Activated CD8-positive, alpha-beta T cell treated with anti-CD3 and anti-CD28 coated beads for 36 hours (primary cell): ENCODE measurements around the gene NRL. TPM values are rescaled to one million over a fixed set of nuclear protein-coding genes. Genes with fewer than 3 reads are reported as not detected.
"Not testable (repeated sequence)": the region's sequence is repeated elsewhere in the genome, so short reads cannot be mapped to it uniquely, and the experiment has no call there.

Source experiments
- ATAC-seq: fragments of 200-7000 bp; cut with Tn5 transposase; one replicate; pipeline ENCODE4 v1.10.0; 2021; ENCODE audit warnings: mild to moderate bottlenecking, moderate library complexity
- CTCF ChIA-PET: fragments of 350-600 bp; sonication (Branson Sonifier 250); formaldehyde crosslinking; loops from one replicate; lab custom pipeline; 2021; ENCODE audit warnings: antibody characterized with exemption; lab: Charles Lee
- POLR2A ChIA-PET: fragments of 350-600 bp; sonication (Branson Sonifier 250); formaldehyde crosslinking; loops from one replicate; lab custom pipeline; 2021; ENCODE audit warnings: antibody characterized with exemption; lab: Charles Lee
- DNase-seq: peaks from one replicate; pipeline ENCODE4 v3.0.0-alpha.2; 2020
- H3K27ac Mint-ChIP-seq: one replicate; pipeline ENCODE4 v1.8.0; 2021; ENCODE audit warnings: mild to moderate bottlenecking, mixed read lengths
- H3K27me3 Mint-ChIP-seq: one replicate; pipeline ENCODE4 v1.8.0; 2021; ENCODE audit warnings: mixed read lengths
- H3K36me3 Mint-ChIP-seq: one replicate; pipeline ENCODE4 v1.8.0; 2021; ENCODE audit warnings: low read depth, mixed read lengths
- H3K4me1 Mint-ChIP-seq: one replicate; pipeline ENCODE4 v1.8.0; 2021; ENCODE audit warnings: low read depth, mixed read lengths
- H3K4me3 Mint-ChIP-seq: one replicate; pipeline ENCODE4 v1.8.0; 2021; ENCODE audit warnings: mild to moderate bottlenecking, moderate library complexity, mixed read lengths
- H3K9me3 Mint-ChIP-seq: one replicate; pipeline ENCODE4 v1.8.0; 2021; ENCODE audit warnings: mixed read lengths
- CTCF ChIP-seq: fragments of 200-600 bp; IDR thresholded peaks from one replicate; pipeline ENCODE4 v1.8.0; 2022; ENCODE audit warnings: antibody characterized with exemption, mild to moderate bottlenecking
- intact Hi-C: fragments of 100-400 bp; cut with micrococcal nuclease; formaldehyde crosslinking; loops from one replicate; pipeline ENCODE4 v1.10.0; 2022
- total RNA-seq, 2 experiments: library from RNA; stranded (reverse); gene quantifications; one replicate each; pipeline ENCODE4 v1.2.3, GENCODE V29; 2021

NRL gene
- total RNA-seq, 2 experiments from 2014 or later: 1.8 to 2.5 TPM

- CTCF ChIA-PET: interaction anchor here (0.7 to 10.8 kb wide), 40 partner anchors 8 to 319 kb away, joined by 3 to 218 read pairs (median 5); partner anchors contain the start of genes CARMIL3, CHMP4A, CIDEB and CPNE6
- intact Hi-C loops: loop anchor here (2.0 kb wide), 1 partner anchor 56 kb away; the partner anchor contains the start of gene CARMIL3
- Mint-ChIP-seq H3K4me3 (peak overlapping the region; percentile 60), H3K27me3 (no peaks in the 10 kb centered on the region), H3K4me1 (peaks cover 20% of the 10 kb centered on the region), H3K9me3 (no peaks in the 10 kb centered on the region), H3K36me3 (peaks cover 18% of the 10 kb centered on the region), H3K27ac (peak overlapping the region; percentile 99)
- POLR2A ChIA-PET: interaction anchor here (0.7 to 9.1 kb wide), 10 partner anchors 13 to 120 kb away, joined by 3 to 80 read pairs (median 4); partner anchors contain the start of genes DHRS4L2, IRF9, PCK2 and PSME1
- TF ChIP-seq CTCF: no peak
- peak; percentile 31 for ATAC-seq
- no peak for DNase-seq
These were observed 6.3 kb downstream of the NRL start for GRCh38 chr14:24108336-24108874.

- intact Hi-C loops: no loop called here
- Mint-ChIP-seq H3K4me3 (no peak overlapping the region), H3K9me3 (no peaks in the 10 kb centered on the region), H3K36me3 (peaks cover 31% of the 10 kb centered on the region), H3K27me3 (no peaks in the 10 kb centered on the region), H3K27ac (no peak overlapping the region), H3K4me1 (peaks cover 18% of the 10 kb centered on the region)
- ChIA-PET CTCF (interaction anchor here (0.9 to 10.8 kb wide), 10 partner anchors 11 to 72 kb away, joined by 3 to 218 read pairs (median 9); partner anchors contain the start of genes IRF9, PCK2, PSME2 and RNF31), POLR2A (interaction anchor here (1.0 to 9.1 kb wide), 4 partner anchors 9 to 54 kb away, joined by 3 to 80 read pairs (median 6); partner anchors contain the start of genes IRF9 and PCK2)
- no peak for ATAC-seq
- TF ChIP-seq CTCF: no peak
- no peak for DNase-seq
These were observed 8.0 kb downstream of the NRL start for GRCh38 chr14:24106672-24107271.

GRCh38 chr14:24105609-24106239 is 9.0 kb downstream of the NRL start:
- Mint-ChIP-seq H3K27ac (peak overlapping the region; percentile 39), H3K36me3 (peaks cover 38% of the 10 kb centered on the region)

GRCh38 chr14:24103451-24103850 is 11.3 kb downstream of the NRL start:
- no peak overlapping the region for H3K27ac Mint-ChIP-seq

More at GRCh38 chr14:24105609-24106239, 9.0 kb downstream of the NRL start:
- H3K4me3 Mint-ChIP-seq, H3K27me3 Mint-ChIP-seq, ATAC-seq, DNase-seq, intact Hi-C loops, H3K9me3 Mint-ChIP-seq: not testable (repeated sequence)
- peaks cover 18% of the 10 kb centered on the region for H3K4me1 Mint-ChIP-seq
- CTCF ChIA-PET: interaction anchor here (0.9 to 10.8 kb wide), 7 partner anchors 11 to 56 kb away, joined by 3 to 218 read pairs (median 14); partner anchors contain the start of genes IRF9, PCK2 and PSME2
- POLR2A ChIA-PET: interaction anchor here (0.7 to 9.1 kb wide), 5 partner anchors 9 to 55 kb away, joined by 3 to 80 read pairs (median 3); partner anchors contain the start of genes DCAF11, NRL and PCK2

More at GRCh38 chr14:24103451-24103850, 11.3 kb downstream of the NRL start:
- Mint-ChIP-seq H3K4me1 (peaks cover 10% of the 10 kb centered on the region), H3K4me3 (no peak overlapping the region), H3K36me3 (peaks cover 53% of the 10 kb centered on the region), H3K27me3 (no peaks in the 10 kb centered on the region), H3K9me3 (no peaks in the 10 kb centered on the region)
- DNase-seq: no peak
- CTCF ChIA-PET: interaction anchor here (1.9 to 10.8 kb wide), 3 partner anchors 9 to 45 kb away, joined by 9 to 218 read pairs (median 199); partner anchors contain the start of gene PCK2
- intact Hi-C loops: no loop called here
- POLR2A ChIA-PET: interaction anchor here (0.6 to 9.1 kb wide), 4 partner anchors 8 to 193 kb away, joined by 3 to 80 read pairs (median 10); partner anchors contain the start of genes CHMP4A, DCAF11, NRL and PCK2
- no peak for TF ChIP-seq CTCF
- no peak for ATAC-seq
